Measurements from ENCODE around the gene XKR8.
"Not testable (repeated sequence)": the region's sequence is repeated elsewhere in the genome, so short reads cannot be mapped to it uniquely, and the experiment has no call there.

DNA sequence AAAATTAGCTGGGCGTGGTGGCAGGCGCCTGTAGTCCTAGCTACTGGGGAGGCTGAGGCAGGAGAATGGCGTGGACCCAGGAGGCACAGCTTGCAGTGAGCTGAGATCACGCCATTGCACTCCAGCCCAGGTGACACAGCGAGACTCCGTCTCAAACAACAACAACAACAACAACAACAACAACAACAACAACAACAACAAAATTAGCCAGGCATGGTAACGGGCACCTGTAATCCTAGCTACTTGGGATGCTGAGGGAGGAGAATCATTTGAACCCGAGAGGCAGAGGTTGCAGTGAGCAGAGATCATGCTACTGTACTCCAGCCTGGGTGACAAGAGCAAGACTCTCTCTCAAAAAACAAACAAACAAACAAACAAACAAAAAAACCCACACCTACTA, 43.3 kb downstream of the XKR8 start:
- not testable (repeated sequence) for TF ChIP-seq CTCF, EP300 (IDR thresholded peaks at IDR 0.05)
